NB4 (cell line): ENCODE measurements around the gene PRUNE2.

Experiments
- CTCF ChIP-seq: IDR thresholded peaks from one replicate; pipeline ENCODE4 v1.5.1; 2012; ENCODE audit warnings: low read depth, low read length
- MYC ChIP-seq: IDR thresholded peaks from 2 replicates; pipeline ENCODE4 v1.6.1; 2011; ENCODE audit warnings: low read depth, low read length
- POLR2A ChIP-seq: IDR thresholded peaks from 2 replicates; pipeline ENCODE4 v1.6.1; 2011; ENCODE audit warnings: mild to moderate bottlenecking; ENCODE audit not compliant: insufficient read length; ENCODE audit errors: extremely low read depth

DNA sequence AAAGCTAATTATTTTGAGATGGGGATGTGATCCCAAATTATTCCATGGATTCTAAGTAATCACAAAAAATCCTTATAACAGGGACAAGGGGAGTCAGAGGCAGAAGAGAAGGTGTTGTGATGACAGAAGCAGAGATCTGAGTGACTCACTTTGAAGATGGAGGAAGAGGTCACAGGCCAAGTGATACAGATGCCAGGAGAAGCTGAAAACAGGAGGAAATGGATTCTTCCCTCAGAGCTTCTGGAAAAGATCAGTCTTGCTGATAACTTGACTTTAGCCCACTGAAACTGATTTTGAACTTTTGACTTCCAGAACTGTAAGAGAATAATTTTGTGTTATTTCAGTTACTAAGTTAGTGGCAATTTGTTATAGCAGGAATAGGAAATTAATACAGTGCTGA lies 341.6 kb downstream of the PRUNE2 start:
- TF ChIP-seq CTCF (no peak), POLR2A (no peak), MYC (no peak)
